ENCODE results near the gene IL1RL2.

IL1RL2 gene

GRCh38 chr2:102194609-102195268 lies 7.9 kb downstream of the IL1RL2 start:
- DNase-seq (ENCODE audit: low spot score) = no peak

- no peak for DNase-seq (ENCODE audit: low spot score)
These were observed 10.7 kb downstream of the IL1RL2 start for GRCh38 chr2:102197389-102198137.

- no peak for DNase-seq (ENCODE audit: low spot score)
These were observed 13.7 kb downstream of the IL1RL2 start for GRCh38 chr2:102200539-102200938.

- no peak for DNase-seq (ENCODE audit: low spot score)
These were observed 17.8 kb downstream of the IL1RL2 start for GRCh38 chr2:102204638-102205037.

GRCh38 chr2:102206666-102207341 lies 20.0 kb downstream of the IL1RL2 start:
- DNase-seq (ENCODE audit: low spot score) = no peak

GRCh38 chr2:102208774-102209173 lies 22.0 kb downstream of the IL1RL2 start:
- DNase-seq (ENCODE audit: low spot score) = no peak

GRCh38 chr2:102209474-102209873 lies 22.7 kb downstream of the IL1RL2 start:
- no peak for DNase-seq (ENCODE audit: low spot score)

GRCh38 chr2:102217032-102217431 lies 30.2 kb downstream of the IL1RL2 start:
- no peak for DNase-seq (ENCODE audit: low spot score)

GRCh38 chr2:102224824-102225739 lies 38.3 kb downstream of the IL1RL2 start:
- DNase-seq (ENCODE audit: low spot score) = no peak

- DNase-seq (ENCODE audit: low spot score) = no peak
These were observed 39.3 kb downstream of the IL1RL2 start for GRCh38 chr2:102226171-102226570.

- DNase-seq (ENCODE audit: low spot score) = no peak
These were observed 40.0 kb downstream of the IL1RL2 start for GRCh38 chr2:102226612-102227391.

GRCh38 chr2:102229141-102229769 lies 42.4 kb downstream of the IL1RL2 start:
- DNase-seq (ENCODE audit: low spot score) = no peak

GRCh38 chr2:102230410-102230909 lies 43.6 kb downstream of the IL1RL2 start:
- no peak for DNase-seq (ENCODE audit: low spot score)

- DNase-seq (ENCODE audit: low spot score) = no peak
These were observed 46.5 kb downstream of the IL1RL2 start for GRCh38 chr2:102233132-102233884.

GRCh38 chr2:102235042-102235473 lies 48.2 kb downstream of the IL1RL2 start:
- no peak for DNase-seq (ENCODE audit: low spot score)

- DNase-seq (ENCODE audit: low spot score) = no peak
These were observed 48.7 kb downstream of the IL1RL2 start for GRCh38 chr2:102235491-102235890.

- no peak for DNase-seq (ENCODE audit: low spot score)
These were observed 49.3 kb downstream of the IL1RL2 start for GRCh38 chr2:102236132-102236531.

GRCh38 chr2:102237176-102237575 lies 50.4 kb downstream of the IL1RL2 start:
- no peak for DNase-seq (ENCODE audit: low spot score)

- DNase-seq (ENCODE audit: low spot score) = no peak
These were observed 51.4 kb downstream of the IL1RL2 start for GRCh38 chr2:102238039-102238756.
